CD4-positive, alpha-beta T cell treated with Interleukin-4 for 1 hour (primary cell): ENCODE results near the gene ATP13A3.
"Not testable (repeated sequence)": the region's sequence is repeated elsewhere in the genome, so short reads cannot be mapped to it uniquely, and the experiment has no call there.

Experiments used
- DNase-seq, 2 donors: peaks; one replicate each; pipeline ENCODE4 v3.0.0-alpha.2; 2020 to 2022

ATP13A3 gene

DNA sequence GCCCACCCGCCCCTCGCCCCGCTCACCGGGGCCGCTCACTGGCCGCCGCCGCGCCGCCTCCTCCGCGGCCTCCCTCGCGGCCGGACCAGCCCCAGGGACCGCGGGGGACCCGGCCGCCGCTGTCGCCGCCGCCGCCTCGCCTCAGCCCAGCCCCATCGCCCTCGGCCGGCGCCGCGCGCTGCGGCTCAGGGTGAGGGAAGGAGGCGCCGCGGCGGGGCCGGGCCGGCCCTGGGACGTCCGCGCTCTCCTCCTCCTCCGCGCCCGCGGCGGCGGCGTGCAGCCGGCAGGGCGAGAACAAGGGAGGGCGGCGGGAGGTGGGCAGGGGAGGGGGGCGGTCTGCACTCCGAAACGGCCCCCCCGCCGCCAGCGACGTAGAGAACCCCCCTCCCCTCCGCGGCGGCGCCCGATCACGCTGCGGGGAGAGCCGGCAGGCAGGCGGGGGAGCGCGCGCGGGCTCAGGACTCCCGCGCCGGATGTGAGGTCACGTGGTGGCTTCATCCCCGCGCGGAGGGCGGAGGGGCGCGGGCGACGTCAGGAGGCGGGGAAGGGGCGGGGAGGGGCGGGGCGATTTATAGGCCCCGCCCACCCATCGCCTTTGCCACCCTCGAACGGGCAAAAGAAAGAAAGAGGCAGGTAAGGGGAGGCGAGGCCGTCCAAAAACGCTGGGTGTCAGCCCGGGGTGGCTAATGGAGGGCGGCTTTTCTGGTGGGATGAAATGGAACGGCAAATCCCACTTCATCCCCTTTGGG is at the start of gene ATP13A3:
ATP13A3 (minus strand) TSS at position 463 of the 749 bp plus-strand sequence. CDS start 24,812 bp downstream, outside the sequence.
- DNase-seq = peak; percentile 93 to 94

DNA sequence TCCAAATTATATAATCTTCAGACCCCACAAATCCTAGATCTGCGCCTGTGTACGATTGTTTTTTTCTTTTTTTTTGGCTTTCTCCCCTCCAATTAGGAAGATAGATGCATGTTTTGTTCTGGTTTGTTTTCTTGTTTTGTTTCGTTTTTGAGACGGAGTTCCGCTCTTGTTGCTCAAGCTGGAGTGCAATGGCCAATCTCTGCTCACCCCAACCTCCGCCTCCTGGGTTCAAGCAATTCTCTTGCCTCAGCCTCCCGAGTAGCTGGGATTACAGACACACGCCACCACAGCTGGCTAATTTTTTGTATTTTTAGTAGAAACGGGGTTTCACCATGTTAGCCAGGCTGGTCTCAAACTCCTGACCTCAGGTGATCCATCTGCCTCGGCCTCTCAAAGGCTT is 48.4 kb upstream of the ATP13A3 start:
- not testable (repeated sequence) for DNase-seq

DNA sequence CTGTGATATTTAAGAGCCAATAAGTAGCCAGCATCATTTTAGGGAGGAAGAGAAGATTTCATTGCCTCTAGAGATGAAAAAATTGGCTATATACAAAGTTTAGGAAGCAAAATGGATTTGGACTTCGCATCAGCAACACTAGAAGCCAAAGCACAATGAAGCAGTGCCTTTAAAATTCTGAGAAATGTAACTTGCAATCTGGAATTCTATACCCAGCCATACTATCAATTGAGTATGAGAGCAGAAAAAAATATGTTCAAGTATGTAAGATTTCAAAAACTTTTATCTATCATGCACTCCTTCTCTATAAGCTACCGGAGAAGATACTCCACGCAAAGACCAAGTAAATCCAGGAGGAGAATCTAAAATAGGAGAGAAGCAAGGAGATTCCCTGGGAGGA is 47.4 kb upstream of the ATP13A3 start:
- no peak for DNase-seq

DNA sequence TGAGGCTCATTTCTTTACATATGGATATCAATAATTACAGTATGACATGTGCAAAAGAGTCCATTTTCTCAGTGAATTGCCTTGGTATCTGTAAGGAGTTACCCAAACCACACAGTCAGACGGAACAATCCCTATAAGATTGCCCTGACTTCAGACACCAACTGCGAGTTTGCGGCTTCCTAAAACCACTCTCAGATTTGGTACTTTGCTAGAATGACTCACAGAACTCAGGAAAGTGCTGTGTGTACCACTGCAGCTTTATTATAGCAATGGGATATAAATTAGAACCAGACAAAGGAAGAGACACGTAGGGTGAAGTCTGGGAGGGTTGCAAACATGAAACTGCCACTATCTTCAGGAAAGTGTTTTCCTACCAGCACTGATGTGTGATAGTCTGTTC is 45.8 kb upstream of the ATP13A3 start:
- DNase-seq = no peak

DNA sequence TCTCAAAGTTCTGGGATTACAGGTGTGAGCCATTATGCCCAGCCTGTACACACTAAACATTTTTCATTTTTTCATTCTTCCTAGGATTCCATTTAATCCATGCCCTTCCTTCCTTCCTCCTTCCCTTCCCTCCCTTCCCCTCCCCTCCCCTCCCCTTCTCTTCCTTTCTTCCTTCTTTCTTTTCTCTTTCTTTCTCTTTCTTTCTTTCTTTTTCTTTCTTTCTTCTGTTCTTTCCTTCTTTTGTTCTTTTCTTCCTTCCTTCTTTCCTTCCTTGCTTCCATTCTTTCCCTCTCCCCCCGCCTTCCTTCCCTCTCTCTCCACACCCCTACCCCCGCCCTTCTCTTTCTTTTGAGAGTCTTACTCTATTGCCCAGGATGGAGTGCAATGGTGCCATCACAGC is 40.9 kb upstream of the ATP13A3 start:
- no peak for DNase-seq

DNA sequence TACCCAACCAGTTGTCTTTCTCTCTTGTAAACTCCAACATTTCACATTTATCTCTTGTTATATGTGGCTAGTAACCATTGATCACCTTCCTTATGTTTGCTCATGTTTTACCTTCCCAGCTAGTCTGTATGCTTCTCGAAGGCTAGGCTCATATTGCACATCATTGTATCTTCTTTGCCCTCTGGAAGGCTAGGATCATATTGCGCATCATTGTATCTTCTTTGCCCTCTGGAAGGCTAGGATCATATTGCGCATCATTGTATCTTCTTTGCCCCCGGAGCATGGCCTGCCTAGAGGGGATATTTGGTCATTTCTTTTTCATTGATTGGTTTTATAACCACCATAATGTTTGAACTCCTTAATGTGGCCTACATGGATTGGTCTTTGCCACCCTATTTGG is 39.4 kb upstream of the ATP13A3 start:
- no peak for DNase-seq

DNA sequence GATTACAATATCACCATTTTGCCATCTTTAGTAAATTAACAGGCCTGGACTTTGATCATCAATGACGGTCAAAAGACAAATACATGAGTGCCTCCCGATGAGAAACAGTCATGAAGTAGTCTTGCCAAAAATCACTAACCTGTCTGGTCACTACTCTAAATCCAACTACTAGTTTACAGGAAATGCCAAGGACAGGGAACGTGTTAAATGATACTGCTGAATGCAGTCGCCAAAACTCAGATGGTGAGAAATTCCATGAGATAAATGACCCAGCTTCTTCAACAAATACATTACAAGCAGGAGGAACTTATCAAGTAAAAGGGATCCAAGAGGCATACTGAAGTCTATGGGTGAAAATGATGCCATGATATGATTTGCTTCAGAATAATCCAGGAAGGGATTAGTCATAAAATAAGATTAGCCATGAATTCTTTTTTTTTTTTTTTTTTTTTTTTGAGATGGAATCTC is 35.8 kb upstream of the ATP13A3 start:
- DNase-seq = no peak

DNA sequence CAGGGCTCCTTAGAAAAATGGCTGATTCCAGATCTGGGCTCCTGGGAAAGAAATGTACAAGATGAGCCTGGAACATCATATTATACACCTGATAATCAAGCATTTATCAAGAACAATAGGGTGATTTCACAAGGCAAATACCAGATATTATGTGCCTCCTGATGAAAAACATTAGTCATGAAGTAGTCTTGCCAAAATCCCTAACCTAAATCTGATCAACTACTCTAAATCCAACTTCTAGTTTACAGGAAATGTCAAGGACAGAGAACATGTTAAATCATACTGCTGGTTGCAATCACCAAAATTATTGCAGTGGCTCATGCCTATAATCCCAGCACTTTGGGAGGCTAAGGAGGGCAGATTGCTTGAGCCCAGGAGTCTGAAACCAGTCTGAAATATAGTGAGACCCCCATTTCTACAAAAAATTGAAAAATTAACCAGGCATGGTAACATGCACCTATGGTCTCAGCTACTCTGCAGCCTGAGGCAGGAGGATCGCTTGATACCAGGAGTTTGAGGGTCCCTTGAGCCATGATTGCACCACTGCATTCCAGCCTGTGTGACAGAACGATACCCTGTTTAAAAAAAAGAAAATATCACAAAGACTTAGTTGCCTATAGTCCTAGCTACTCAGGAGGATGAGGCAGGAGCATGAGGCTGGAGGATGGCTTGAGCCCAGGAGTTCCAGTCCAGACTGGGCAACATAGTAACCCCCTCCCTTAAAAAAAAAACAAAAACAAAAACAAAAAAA is 34.9 kb upstream of the ATP13A3 start:
- DNase-seq = no peak

DNA sequence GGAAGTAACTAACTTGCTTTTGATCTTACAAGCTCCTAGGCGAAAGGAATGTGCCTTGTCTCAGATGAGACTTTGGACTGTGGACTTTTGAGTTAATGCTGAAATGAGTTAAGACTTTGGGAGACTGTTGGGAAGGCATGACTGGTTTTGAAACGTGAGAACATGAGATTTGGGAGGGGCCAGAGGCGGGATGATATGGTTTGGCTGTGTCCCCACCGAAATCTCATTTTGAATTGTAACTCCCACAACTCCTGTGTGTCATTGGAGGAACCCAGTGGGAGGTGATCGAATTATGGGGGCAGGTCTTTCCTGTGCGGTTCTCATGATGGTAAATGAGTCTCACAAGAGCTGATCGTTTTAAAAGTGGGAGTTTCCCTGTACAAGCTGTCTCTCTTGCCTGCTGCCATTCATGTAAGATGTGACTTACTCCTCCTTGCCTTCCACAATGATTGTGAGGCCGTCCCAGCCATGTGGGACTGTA is 33.9 kb upstream of the ATP13A3 start:
- not testable (repeated sequence) for DNase-seq

DNA sequence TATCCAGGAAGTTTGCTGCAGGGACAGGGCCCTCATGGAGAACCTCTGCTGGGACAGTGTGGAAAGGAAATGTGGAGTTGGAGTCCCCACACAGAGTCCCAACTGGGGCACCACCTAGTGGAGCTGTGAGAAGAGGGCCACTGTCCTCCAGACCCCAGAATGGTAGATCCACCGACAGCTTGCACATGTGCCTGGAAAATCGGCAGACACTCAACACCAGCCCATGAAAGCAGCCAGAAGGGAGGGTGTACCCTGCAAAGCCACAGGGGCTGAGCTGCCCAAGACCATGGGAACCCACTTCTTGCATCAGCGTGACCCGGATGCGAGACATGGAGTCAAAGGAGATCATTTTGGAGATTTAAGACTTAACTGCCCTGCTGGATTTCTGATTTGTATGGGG is 33.4 kb upstream of the ATP13A3 start:
- DNase-seq = not testable (repeated sequence)

DNA sequence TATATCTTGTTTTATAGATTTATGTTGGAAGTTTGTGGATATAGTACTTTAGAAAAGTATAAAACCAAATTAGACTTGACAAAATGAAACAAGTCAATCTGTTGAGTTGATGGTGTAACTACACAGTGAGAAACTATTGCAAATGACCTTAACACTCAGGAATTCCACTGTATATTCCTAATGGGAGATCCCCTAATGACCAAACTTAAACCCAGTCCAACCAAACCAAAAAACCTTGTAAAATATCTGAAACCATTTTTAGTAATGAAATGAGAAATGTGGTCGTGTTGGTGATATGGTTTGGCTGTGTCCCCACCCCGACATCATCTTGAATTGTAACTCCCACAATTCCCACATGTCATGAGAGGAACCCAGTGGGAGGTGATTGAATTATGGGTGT is 31.9 kb upstream of the ATP13A3 start:
- no peak for DNase-seq

DNA sequence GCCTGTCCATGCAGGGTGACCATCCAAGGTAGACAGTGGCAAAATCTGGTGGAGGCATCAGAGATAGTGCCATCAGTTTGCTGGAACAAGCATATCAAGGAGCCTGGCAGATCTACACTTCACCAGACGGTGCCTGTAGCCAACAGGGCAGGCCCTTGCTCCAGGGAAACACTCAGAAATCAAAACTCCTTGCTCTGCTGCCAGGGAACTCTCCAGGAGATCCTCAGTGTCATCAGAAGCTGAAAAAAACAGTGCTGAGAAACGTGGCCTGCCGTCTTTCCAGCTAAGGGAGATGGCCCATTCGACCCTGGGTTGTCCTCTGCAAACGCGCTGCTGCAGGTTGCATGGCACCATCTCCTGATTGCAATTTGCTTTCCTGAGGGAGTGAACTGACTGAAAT is 30.5 kb upstream of the ATP13A3 start:
- no peak for DNase-seq

DNA sequence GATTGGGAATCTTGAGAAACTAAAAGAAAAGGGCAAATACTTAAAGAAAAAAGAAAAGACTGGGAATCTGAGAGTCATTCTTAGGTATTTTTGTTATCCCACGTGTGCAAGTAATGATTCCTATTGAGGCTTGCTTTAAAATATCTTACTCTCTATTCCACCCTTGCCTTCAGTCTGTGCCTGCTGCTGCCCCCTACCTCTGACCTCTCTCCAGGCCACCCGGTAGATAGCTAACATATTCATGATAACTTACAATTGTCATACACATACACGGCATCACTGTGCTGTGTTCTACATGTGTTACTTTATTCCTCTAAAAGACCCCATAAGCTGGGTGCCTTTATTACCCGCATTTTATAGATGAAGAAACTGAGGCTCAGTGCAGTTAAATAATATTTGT is 27.8 kb upstream of the ATP13A3 start:
- no peak for DNase-seq

DNA sequence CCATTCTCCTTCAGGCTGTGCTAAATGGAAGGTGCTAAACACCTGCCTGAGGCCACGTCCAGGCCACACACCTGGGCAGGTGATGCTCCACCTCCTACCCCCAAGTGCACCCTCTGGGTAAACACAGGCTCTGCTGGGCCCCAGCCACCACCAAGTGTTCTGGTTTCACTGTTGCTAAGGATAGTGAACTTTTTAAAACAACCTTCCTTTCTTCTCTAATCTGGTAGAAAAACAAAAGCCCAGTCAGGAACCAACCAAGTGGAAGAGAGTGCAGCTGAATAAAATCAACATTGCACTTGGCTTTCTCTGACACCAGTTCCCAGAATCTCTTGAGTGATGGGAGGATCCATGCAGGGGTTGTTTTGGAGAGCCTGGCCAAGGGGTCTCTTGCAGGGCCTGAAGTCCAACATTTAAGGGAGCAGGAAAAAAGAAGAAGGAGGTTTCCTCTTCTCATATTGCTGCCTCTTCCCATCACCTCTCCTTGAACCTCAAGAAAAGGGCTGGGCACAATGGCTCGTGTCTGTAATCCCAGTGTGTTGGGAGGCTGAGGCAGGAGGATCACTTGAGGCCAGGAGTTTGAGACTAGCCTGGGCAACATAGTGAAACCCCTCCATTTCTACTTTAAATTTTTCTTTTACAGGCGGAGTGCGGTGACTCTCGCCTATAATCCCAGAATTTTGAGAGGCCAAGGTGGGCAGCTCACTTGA is 26.2 kb upstream of the ATP13A3 start:
- DNase-seq = no peak

DNA sequence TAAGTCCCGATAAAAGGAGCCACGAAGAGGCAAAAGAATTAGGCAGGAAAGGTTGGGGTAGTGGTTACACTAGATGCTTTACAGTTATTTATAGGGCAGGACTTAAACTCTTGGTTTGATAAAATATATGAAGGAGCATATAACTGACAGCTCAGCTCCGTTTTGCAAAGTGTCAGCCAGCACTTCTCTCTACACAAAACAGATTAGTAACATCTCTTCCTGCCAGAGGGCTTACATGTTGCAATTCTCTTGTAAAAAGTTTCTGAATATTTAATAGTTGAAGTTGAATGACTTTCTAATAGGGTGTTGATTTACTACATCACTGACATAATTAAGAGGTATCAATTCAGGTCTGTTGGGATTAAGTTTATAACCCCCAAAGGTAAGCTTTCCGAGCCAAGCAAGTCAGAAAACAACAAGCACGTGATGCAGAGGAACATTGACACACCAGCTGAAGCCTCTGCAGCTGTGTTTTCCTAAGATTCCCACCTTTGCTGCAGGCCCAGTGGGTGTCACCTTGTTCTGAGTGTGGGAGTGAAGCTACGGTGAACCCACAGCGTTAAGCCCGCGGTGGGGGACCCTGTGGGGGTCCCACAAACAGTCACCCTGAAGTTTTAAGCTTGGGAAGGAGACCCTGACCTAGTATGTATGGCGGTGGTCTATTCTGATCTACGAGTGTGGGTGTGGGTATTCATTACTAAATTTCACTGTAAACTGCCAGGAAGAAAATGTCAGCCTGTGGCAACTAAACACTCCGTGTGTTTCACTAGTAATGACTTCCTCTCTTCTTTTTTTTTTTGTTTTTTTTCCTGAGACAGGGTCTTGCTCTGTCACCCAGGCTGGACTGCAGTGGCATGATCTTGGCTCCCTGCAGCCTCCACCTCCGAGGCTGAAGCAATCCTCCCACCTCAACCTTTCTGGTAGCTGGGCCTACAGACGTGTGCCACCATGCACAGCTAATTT is 22.0 kb upstream of the ATP13A3 start:
- DNase-seq = no peak

DNA sequence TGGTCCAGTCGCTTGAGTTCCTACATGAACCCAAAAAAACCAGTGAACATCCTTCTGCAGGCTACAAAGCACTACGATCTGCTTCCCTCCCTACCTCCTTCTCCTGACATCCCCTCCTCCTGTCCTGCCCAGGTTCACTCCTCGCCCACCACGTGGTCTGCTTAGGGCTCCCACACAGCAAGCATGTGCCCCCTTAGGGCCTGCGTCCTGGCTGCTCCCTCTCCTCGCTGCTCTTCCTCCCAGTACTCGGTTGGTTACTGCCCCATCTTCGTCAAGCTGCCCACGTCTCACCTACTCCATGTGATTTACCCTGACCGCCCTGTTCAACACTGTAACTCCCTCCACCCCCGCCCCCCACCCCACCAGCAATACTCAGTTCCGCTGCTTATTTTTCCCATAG is 20.8 kb upstream of the ATP13A3 start:
- no peak for DNase-seq

DNA sequence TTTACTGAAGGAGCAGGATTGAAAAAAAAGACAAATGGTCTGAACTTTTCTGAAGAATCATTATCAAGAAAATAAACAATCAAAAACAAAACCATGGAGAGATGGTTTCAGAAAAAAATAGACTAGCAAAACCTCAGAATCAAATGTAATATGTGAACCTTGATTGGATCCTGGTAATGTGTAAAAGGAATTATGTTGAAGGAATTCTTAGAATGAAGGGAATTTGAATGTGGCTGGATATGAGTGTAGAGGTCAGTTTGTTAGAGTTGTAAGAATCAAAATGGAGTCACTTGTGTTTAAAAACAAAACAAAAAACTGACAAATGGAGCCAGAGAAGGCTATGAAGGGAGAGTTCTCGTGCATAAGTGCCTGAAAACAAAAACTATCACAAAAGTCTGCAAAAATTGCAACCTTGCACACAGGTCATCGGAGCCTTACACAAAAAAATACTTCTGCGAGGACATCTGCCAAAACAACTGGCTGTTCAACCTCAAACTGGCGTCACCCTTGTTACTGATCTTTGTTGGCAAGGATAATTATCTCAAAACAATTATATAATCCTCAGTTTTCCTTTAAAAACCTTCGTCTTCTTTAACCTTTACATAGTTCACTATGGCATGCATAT is 19.1 kb upstream of the ATP13A3 start:
- DNase-seq = no peak

DNA sequence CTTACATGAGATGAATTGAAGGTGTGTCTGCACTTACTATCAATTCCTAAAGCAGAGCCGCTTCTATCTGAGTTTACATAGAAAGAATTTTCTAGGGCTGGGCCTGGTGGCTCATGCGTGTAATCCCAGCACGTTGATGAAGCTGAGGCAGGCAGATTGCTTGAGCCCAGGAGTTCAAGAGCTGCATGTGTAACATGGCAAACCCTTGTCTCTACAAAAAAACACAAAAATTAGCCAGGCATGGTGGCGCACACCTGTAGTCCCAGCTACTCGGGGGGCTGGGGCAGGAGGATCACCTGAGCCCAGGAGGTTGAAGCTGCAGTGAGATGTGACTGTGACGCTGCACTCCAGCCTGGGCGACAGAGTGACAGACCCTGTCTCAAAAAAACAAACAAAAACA is 18.1 kb upstream of the ATP13A3 start:
- no peak for DNase-seq

DNA sequence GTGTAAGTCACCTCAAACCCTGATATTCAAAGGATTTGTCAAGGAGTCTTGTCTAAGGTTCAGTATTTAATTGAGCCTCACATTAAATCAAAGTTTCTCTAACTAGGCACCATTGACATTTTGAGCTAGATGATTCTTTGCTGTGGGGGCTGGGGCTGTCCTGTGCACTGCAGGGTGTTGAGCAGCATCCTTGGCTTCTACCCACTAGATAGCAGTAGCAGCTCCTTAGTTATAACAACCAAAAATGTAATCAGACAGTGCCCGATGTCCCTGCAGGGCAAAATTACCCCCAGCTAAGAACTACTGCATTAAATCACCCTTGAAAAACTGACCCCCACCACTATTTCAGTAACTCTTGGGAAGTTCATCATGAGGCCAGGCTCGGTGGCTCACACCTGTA is 17.3 kb upstream of the ATP13A3 start:
- no peak for DNase-seq

DNA sequence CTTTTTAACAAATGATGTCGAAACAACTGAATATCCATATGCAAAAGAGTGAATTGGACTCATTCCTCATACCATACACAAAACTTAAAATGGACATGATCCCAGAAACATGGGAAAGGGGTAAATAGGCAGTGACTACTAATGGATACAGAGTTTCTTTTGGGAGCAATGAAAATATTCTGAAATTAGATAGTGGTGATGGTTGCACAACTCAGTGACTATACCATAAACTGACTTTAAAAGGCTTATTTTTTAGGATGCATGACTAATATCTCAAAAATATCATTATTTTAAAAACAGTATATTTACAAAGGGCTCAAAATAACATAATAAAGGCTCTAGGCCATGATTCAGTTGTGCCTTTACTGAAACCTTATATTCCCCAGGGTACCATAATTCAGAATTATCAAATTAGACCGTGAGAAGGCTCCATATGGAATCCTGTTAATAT is 16.3 kb upstream of the ATP13A3 start:
- no peak for DNase-seq

DNA sequence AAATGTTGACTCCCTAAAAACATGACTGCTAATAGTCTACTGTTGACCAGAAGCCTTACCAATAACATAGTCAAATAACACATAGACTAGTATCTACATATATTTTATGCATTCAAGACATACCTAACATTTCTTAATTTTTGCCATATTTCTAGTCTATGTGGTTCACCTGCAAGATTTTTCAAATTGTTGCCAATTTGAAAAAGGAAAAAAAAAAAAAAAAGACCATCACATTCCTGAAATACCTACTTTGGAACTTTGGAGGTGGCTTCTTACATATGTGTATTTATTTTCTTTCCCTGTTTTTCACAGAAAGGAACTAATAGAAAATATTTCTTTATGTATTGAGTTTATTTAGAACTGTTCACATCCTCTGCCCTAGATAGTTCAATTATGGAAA is 13.4 kb upstream of the ATP13A3 start:
- no peak for DNase-seq

DNA sequence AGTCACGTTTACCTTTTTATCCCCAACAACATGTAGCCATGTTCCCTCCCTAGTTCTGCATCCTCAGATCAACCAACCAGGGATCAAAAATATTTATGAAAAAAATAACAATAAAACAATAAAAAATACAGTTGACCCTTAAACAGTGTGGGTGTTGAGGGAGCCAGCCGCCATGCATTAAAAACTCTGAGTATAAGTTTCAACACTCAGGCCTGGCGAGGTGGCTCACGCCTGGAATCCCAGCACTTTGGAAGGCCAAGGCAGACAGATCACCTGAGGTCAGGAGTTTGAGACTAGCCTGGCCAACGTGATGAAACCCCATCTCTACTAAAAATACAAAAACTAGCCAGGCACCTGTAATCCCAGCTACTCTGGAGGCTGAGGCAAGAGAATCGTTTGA is 12.7 kb upstream of the ATP13A3 start:
- DNase-seq = not testable (repeated sequence)
